22Rv1 (cell line): ENCODE data around the gene CUL7.
"Not testable (repeated sequence)": the region's sequence is repeated elsewhere in the genome, so short reads cannot be mapped to it uniquely, and the experiment has no call there.

Experiments
- H3K27ac ChIP-seq: fragments of 450-650 bp; 2 replicates; pipeline ENCODE4 v1.5.1; 2017
- CTCF ChIP-seq: fragments of 450-650 bp; IDR thresholded peaks from 2 replicates; pipeline ENCODE4 v1.5.1; 2017; ENCODE audit warnings: mild to moderate bottlenecking
- ZFX ChIP-seq: fragments of 450-650 bp; IDR thresholded peaks from 2 replicates; pipeline ENCODE4 v1.6.1; 2017; ENCODE audit warnings: antibody characterized with exemption, borderline replicate concordance

Gene CUL7

GRCh38 chr6:43006251-43006650 lies 47.4 kb downstream of the CUL7 start:
- no peak for TF ChIP-seq CTCF
- no peak for TF ChIP-seq ZFX
- H3K27ac ChIP-seq = no peak overlapping the region

GRCh38 chr6:43005844-43006243 lies 47.8 kb downstream of the CUL7 start:
- no peak for TF ChIP-seq ZFX

DNA sequence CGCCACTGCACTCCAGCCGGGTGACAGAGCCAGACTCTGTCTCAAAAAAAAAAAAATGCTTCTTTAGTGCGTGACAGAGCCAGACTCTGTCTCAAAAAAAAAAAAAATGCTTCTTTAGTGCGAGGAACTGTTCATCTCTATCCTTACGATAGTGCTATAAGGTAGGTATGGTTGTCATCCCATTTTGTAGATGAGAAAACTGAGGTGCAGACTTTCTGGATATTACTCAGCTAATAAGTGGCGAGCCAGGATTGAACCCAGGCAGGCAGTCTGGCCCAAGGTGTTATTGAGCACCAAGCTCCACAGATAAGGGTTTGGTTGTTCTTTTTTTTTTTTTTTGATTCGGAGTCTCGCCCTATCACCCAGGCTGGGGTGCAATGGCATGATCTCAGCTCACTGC lies 51.8 kb downstream of the CUL7 start:
- TF ChIP-seq ZFX (no peak), CTCF (no peak)
- H3K27ac ChIP-seq = no peak overlapping the region

More at GRCh38 chr6:43005844-43006243, 47.8 kb downstream of the CUL7 start:
- no peak overlapping the region for H3K27ac ChIP-seq

GRCh38 chr6:42998205-42998604 lies 55.4 kb downstream of the CUL7 start:
- H3K27ac ChIP-seq = not testable (repeated sequence)

GRCh38 chr6:42996513-42996912 lies 57.1 kb downstream of the CUL7 start:
- H3K27ac ChIP-seq = peak overlapping the region; percentile 53
- peak; percentile 35 for TF ChIP-seq CTCF
- TF ChIP-seq ZFX = no peak

GRCh38 chr6:42993445-42993844 lies 60.2 kb downstream of the CUL7 start:
- TF ChIP-seq CTCF (no peak), ZFX (no peak)
- H3K27ac ChIP-seq = no peak overlapping the region

DNA sequence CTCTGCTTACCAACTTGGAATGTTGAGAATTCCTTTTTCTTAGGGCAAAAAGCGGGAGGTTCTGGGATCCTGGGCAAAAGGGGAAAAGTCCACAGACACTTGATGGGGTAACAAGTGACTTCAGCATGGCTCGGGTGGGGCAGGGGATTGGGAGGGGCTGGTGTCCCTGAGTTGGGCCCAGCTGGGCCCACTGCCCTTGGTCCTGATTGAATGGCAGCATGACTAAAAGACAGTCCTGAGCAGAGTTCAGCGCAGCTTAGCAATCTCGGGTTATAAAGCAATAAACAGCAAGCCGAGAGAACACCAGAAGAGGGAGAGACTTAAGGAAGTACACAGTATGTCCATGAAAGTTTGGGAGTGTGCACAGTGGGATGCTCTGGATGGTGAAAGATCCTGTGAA lies 63.7 kb downstream of the CUL7 start:
- H3K27ac ChIP-seq = no peak overlapping the region
- TF ChIP-seq ZFX = no peak
- TF ChIP-seq CTCF = no peak

- TF ChIP-seq ZFX = no peak
- no peak for TF ChIP-seq CTCF
- no peak overlapping the region for H3K27ac ChIP-seq
These were observed 65.1 kb downstream of the CUL7 start for GRCh38 chr6:42988486-42989020.
